Left lung (tissue), 10 donors: ENCODE measurements around the gene ARHGAP10. TPM values are rescaled to one million over a fixed set of nuclear protein-coding genes. Genes with fewer than 3 reads are reported as not detected.

ENCODE experiments used
- ATAC-seq: fragments of 200-7000 bp; cut with Tn5 transposase; one replicate; pipeline ENCODE4 v1.9.1; 2020; ENCODE audit warnings: moderate library complexity
- DNase-seq, 4 donors: peaks; one replicate each; pipeline ENCODE4 v3.0.0-alpha.2; 2013 to 2020
- H3K27ac ChIP-seq, 2 donors: fragments of 200-600 bp; sonication (generic) in 1 of 2; one replicate each; pipeline versions ENCODE4 v1.5.0 to v1.8.0; 2020 to 2021
- H3K27me3 ChIP-seq, 2 donors: fragments of 200-600 bp; sonication (generic) in 1 of 2; one replicate each; pipeline versions ENCODE4 v1.5.0 to v1.8.0; 2020 to 2021
- H3K36me3 ChIP-seq, 2 donors: fragments of 200-600 bp; sonication (generic) in 1 of 2; one replicate each; pipeline versions ENCODE4 v1.5.0 to v1.8.0; 2020 to 2021
- H3K4me1 ChIP-seq, 2 donors: fragments of 200-600 bp; one replicate each; pipeline ENCODE4 v1.8.0; 2021
- H3K4me3 ChIP-seq, 2 donors: fragments of 200-600 bp; sonication (generic) in 1 of 2; one replicate each; pipeline versions ENCODE4 v1.5.0 to v1.8.0; 2020 to 2021; ENCODE audit warnings: mild to moderate bottlenecking in 1 of 2
- H3K9me3 ChIP-seq, 2 donors: fragments of 200-600 bp; sonication (generic) in 1 of 2; one replicate each; pipeline versions ENCODE4 v1.5.0 to v1.8.0; 2020 to 2021
- CTCF ChIP-seq, 2 donors: fragments of 200-600 bp; sonication (generic) in 1 of 2; IDR thresholded peaks; one replicate each; pipeline versions ENCODE4 v1.5.0 to v1.8.0; 2021; ENCODE audit warnings: antibody characterized with exemption in 2 of 2
- intact Hi-C, 2 donors: fragments of 100-400 bp; cut with DNase I; formaldehyde crosslinking; loops; one replicate each; pipeline versions ENCODE4 v1.11.2 to v1.14.2; 2022
- polyA plus RNA-seq, 6 donors: library from polyadenylated mRNA; unstranded; fragments of 120-200 nt; gene quantifications; one replicate each; pipeline ENCODE4 v1.2.1, GENCODE V29; 2013; ENCODE audit not compliant: insufficient read length in 6 of 6
- total RNA-seq, 2 donors: library from RNA; stranded (reverse); fragmentation: NEBNext Ultra II Directional; extraction: Animal tissue kit (Norgen Biotek cat#: 25700); gene quantifications; one replicate each; pipeline ENCODE4 v1.2.1, GENCODE V29; 2021
- donor health status: DM: no; HTN: yes; CAD: no.
- donor health status: DM: no; HTN: no; CAD: no.

The ARHGAP10 gene
- total and polyA plus RNA-seq, 8 donors: 11.6 to 25.4 (median 14.2) TPM

GRCh38 chr4:147823130-147823529, 91.2 kb downstream of the ARHGAP10 start:
- H3K4me3 ChIP-seq: no peak overlapping the region
- H3K4me1 ChIP-seq: peaks cover 10 to 34% of the 10 kb centered on the region in 2 donors
- DNase-seq (no peak), ATAC-seq (no peak)
- H3K9me3 ChIP-seq: no peaks in the 10 kb centered on the region
- intact Hi-C loops: no loop called here
- H3K27ac ChIP-seq: no peak overlapping the region
- H3K36me3 ChIP-seq: no peaks in the 10 kb centered on the region
- no peak for TF ChIP-seq CTCF (IDR thresholded peaks at IDR 0.05)
- H3K27me3 ChIP-seq: no peaks in the 10 kb centered on the region

DNA sequence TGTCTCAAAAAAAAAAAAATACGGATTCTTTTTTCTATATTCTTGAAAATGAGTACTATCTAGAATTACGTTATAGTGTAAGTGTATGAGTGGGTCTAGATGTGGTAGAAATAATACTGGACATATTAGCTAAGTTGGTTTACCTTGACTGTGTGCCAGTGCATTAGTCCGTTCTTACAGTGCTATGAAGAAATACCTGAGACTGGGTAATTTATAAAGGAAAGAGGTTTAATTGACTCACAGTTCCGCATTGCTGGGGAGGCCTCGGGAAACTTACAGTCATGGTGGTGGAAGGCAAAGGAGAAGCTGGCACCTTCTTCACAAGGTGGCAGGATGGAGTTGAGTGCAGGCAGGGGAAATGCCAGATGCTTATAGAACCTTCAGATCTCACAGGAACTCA, 92.4 kb downstream of the ARHGAP10 start:
- Histone ChIP-seq H3K27me3 (no peaks in the 10 kb centered on the region), H3K27ac (no peak overlapping the region), H3K36me3 (no peaks in the 10 kb centered on the region), H3K4me1 (peaks cover 14 to 46% of the 10 kb centered on the region in 2 donors), H3K4me3 (no peak overlapping the region), H3K9me3 (no peaks in the 10 kb centered on the region)
- DNase-seq (no peak), ATAC-seq (peak; percentile 21)
- TF ChIP-seq CTCF (IDR thresholded peaks at IDR 0.05): no peak
- intact Hi-C loops: no loop called here

- peaks cover 20 to 52% of the 10 kb centered on the region in 2 donors for H3K4me1 ChIP-seq
- no peak for ATAC-seq
- no peak for DNase-seq
- no peak overlapping the region for H3K27ac ChIP-seq
- H3K27me3 ChIP-seq: no peaks in the 10 kb centered on the region
- no peak overlapping the region for H3K4me3 ChIP-seq
- no peaks in the 10 kb centered on the region for H3K9me3 ChIP-seq
- no peaks in the 10 kb centered on the region for H3K36me3 ChIP-seq
- intact Hi-C loops: no loop called here
- TF ChIP-seq CTCF (IDR thresholded peaks at IDR 0.05): no peak
Measured at GRCh38 chr4:147824884-147825283, 93.0 kb downstream of the ARHGAP10 start.

- ATAC-seq (peak; percentile 10), DNase-seq (no peak)
- Histone ChIP-seq H3K4me3 (no peak overlapping the region), H3K27me3 (no peaks in the 10 kb centered on the region), H3K27ac (peak overlapping the region in 1 of 2 donors; percentile 40), H3K9me3 (no peaks in the 10 kb centered on the region), H3K36me3 (no peaks in the 10 kb centered on the region), H3K4me1 (peaks cover 22 to 60% of the 10 kb centered on the region in 2 donors)
- intact Hi-C loops: no loop called here
- no peak for TF ChIP-seq CTCF (IDR thresholded peaks at IDR 0.05)
Measured at GRCh38 chr4:147825451-147826287, 93.8 kb downstream of the ARHGAP10 start.

- peaks cover 26 to 64% of the 10 kb centered on the region in 2 donors for H3K4me1 ChIP-seq
- no peak for DNase-seq
- TF ChIP-seq CTCF (IDR thresholded peaks at IDR 0.05): no peak
- no peak overlapping the region for H3K27ac ChIP-seq
- intact Hi-C loops: no loop called here
- H3K27me3 ChIP-seq: no peaks in the 10 kb centered on the region
- H3K9me3 ChIP-seq: no peaks in the 10 kb centered on the region
- H3K36me3 ChIP-seq: no peaks in the 10 kb centered on the region
- no peak overlapping the region for H3K4me3 ChIP-seq
- no peak for ATAC-seq
Measured at GRCh38 chr4:147826288-147826646, 94.4 kb downstream of the ARHGAP10 start.
